ENCODE measurements around the gene SREBF1.

DNA sequence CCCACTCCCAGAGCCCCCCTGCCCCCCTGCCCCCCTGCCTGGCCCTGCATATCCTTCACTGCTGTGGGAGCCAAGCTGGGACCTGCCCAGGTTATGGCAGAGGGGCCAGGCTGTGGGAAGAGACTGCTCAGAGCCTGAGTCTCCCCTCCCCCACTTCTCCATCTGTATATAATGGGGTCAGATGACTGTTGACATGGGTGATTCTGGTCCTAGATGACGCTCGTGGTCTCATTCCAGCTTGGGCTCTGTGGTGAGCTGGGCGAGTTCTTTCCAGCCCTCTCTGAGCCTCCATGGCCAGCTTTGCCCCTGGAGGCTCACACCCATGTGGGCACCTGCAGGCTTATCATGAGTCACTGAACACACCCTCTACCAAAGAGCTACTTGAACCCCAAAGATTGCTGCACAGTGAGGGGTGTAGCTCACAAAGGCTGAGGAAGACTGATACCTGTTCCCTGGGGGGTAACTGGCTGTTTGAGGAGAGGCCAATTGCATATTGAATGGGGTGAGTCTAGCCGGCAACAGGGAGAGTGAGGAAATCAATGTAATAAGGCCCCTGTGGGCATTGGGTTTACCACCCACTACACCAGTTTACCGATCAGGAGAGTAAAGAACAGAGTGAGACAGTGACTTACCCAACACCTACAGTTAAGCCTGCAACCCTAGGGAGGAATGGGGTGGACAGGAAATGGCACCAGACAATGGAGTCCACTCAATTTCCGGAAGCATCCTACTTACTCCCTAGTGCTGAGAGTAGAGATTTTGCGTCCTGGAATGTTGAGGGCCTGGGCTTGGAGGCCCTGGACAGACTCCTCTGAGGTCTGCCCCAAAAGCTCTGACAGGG, 4.2 kb upstream of the SREBF1 start:
- TF ChIP-seq YY1 (IDR thresholded peaks at IDR 0.05; ENCODE audit: low read depth) = no peak
- no peak for TF ChIP-seq RFX5 (IDR thresholded peaks at IDR 0.05; ENCODE audit: low read length)
- no peak for TF ChIP-seq CTCF (IDR thresholded peaks at IDR 0.05)
- no peak for TF ChIP-seq TCF12 (IDR thresholded peaks at IDR 0.05)
- TF ChIP-seq RAD21 (IDR thresholded peaks at IDR 0.05; ENCODE audit: low read length) = no peak
- TF ChIP-seq MAX (IDR thresholded peaks at IDR 0.05; ENCODE audit: low read depth) = no peak
- TF ChIP-seq POLR2AphosphoS5 (IDR thresholded peaks at IDR 0.05; ENCODE audit: low read depth, low read length) = no peak
